Measurements from ENCODE around the gene HNRNPUL1.

The HNRNPUL1 gene

DNA sequence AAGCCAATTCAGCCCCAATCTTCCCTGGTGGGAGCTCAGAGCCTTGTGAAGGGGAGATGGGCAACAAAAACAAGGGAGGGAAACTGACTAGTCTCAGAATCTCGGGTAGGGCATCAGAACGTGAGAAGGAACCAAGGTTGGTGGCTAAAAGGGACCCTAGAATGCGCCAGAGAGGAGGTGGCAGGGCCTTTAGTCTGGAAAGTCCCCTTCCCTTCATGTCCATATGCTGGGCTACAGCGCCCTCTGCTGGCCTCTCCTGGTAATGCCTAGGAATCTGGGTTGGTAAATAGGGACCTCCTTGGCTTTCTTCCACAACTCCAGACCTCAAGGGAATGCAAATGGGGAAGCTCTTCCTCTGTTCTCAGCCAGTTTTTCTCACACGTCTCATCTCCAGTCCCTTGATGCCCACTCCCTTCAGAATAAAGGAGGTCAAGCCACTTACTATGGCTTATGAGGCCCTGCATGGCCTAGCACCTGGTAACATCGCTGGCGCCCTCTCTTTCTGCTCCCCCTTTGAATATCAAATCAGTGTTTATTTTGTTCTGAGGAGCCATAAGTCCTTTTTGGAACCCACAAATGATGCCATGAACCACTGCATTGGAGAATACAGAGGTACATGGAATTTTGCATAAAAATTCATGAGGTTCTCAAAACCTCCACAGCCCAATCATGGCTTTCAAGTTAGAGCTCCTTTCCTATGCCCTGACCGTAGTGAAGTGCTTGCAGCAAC lies 44.4 kb downstream of the HNRNPUL1 start:
- DNase-seq (ENCODE audit: low read depth in 2 of 2): peak; percentile 90 to 91

DNA sequence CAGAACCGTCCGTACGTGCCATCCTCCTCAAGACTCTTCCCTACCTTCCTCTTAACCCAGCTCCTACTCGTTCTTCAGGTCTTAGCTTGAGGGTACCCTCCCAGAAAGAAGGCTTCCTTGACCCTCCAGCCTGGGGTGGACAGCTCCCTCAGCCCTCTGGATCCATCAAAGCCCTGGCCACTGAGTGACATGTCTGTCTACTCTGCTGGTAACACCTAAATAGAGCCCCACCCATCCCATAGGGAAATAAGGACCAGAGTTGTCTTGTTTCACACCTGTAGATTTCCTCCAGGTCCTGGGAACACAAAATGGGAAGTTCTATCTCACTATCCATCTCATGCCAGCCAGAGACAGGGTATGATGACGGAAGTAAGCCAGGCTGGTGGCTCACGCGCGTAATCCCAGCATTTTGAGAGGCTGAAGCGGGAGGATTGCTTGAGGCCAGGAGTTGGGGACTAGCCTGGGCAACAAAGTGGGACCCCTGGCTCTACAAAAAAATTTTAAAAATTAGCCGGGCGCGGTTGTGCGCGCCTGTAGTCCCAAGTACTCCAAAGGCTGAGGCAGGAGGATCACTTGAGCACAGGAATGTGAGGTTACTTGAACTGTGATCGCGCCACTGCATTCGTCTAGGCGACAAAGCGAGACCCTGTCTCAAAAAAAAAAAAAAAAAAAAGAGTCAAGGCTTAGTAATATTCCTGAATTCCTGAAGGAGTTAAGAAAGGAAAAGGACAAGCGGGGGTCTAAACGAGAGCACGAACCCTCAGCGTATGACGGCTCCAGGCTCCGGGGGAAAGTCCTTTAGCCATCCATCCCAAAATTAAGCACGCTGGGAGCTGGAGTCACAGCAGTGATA lies 45.2 kb downstream of the HNRNPUL1 start:
- DNase-seq (ENCODE audit: low read depth in 2 of 2): no peak

DNA sequence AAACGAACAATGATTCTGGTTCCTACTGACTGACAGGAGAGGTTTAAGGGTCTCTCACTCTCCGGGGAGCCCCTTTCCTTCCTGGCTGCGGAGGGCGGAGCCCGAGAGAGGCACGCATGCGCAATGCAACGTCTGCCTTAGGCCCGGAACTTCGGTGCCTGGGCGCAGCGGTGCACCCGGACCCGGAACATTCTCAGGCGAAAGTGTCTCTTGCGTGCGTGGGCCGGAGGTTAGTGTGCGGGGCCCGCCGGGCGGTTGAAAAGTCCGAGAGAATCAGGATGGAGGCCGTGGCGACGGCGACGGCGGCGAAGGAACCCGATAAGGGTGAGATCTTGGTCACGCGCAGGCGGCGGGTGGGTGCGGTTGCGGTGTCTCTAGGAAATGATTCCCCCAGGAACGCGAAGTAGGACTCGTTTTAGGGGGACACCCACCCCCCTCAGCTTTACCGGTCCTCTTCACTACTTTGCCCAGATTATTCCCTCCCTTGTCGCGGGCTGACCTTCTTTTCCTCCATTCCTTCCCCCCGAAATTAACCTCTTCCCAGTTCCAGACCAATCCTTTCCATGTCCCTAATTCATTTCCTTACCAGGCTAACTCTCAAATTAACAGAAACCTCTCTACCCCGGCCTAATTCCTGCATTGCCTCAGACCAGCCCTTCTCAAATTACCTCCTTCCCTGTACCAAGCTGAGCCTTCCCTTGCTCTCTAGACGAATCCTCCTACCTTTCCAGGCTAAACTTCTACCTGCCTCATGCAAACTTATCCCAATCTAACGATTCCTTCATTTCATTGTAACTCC lies 46.1 kb downstream of the HNRNPUL1 start, which contains the start of gene CCDC97:
Gene CCDC97 (plus strand): TSS at position 140 of the 799 bp plus-strand sequence. CDS start 139 bp downstream, at position 279.
- peak; percentile 82 to 84 for DNase-seq (ENCODE audit: low read depth in 2 of 2)

DNA sequence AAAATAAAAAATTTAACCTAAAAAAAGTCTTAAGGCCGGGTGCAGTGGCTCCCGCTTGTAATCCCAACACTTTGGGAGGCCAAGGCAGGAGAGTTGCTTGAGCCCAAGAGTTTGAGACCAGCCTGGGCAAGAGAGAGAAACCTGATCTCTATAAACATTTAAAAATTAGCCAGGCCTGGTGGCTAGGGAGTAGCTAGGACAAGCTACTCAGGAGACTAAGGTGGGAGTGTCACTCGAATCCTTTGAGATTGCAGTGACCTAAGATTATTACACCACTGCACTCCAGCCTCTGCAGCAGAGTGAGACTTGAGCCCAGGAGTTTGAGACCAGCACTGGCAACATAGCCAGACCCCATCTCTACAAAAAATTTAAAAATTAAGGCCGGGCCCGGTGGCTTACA lies 46.9 kb downstream of the HNRNPUL1 start:
- DNase-seq (ENCODE audit: low read depth in 2 of 2): no peak

DNA sequence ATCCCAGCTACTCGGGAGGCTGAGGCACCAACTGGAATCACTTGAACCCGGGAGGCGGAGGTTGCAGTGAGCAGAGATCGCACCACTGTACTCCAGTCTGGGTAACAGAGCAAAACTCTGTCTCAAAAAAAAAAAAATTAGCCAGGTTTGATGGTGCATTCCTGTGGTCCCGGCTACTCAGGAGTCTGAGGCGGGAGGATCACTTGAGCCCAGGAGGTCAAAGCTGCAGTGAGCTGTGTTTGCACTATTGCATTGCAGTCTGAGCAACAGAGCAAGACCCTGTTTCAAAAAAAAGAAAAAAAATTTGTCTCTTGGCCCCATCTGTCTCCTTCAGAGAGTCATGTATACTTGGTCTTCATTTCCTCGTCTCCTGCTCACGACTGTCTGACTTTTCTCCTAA lies 47.4 kb downstream of the HNRNPUL1 start:
- DNase-seq (ENCODE audit: low read depth in 2 of 2): no peak

DNA sequence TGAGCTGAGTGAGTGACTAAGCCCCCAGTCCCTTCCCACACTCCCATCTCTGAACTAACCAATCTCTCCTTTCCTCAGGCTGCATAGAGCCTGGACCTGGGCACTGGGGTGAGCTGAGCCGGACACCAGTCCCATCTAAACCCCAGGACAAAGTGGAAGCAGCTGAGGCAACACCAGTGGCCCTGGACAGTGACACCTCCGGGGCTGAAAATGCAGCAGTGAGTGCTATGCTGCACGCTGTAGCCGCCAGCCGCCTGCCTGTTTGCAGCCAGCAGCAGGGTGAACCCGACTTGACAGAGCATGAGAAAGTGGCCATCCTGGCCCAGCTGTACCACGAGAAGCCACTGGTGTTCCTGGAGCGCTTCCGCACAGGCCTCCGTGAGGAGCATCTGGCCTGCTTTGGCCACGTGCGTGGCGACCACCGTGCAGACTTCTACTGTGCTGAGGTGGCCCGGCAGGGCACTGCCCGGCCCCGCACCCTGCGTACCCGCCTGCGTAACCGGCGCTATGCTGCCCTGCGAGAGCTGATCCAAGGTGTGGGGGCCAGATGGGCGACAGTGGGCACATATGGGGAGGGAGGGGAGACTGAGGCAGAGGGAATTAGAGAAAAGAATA lies 52.2 kb downstream of the HNRNPUL1 start:
- DNase-seq (ENCODE audit: low read depth in 2 of 2): no peak

DNA sequence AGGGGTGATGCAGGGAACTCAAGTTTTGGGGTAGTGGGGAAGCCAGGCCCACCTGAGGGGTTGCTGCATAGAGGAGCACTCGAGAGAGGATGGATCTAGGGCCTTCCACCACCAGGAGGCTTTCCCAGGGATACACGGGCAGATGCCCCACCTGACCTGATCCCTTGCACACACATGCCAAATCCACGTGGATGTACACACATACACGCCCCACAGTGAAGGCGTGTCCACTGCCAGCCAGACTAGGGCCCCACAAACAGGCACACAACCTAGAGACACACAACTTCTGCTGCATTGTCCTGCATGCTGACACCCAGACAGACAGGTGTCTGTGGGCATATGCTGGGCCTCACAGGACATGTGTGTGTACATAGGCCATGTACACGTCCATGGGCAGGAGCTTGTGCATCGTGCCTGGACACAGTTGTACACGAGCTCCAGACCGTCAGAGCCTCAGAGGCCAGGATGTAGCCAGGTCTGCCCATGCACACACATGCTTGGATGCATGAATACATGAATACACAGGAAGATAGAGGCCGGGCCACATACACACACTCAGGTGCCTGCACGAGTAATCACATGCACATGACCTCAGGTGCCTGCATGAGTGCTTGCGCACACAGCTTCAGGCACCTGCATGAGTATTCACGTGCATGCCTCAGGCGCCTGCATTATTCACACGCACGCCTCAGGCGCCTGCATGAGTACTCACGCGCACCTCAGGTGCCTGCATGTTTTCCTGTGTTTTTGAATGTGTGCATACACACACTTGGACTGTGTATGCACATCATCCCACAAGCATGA lies 54.7 kb downstream of the HNRNPUL1 start:
- no peak for DNase-seq (ENCODE audit: low read depth in 2 of 2)

DNA sequence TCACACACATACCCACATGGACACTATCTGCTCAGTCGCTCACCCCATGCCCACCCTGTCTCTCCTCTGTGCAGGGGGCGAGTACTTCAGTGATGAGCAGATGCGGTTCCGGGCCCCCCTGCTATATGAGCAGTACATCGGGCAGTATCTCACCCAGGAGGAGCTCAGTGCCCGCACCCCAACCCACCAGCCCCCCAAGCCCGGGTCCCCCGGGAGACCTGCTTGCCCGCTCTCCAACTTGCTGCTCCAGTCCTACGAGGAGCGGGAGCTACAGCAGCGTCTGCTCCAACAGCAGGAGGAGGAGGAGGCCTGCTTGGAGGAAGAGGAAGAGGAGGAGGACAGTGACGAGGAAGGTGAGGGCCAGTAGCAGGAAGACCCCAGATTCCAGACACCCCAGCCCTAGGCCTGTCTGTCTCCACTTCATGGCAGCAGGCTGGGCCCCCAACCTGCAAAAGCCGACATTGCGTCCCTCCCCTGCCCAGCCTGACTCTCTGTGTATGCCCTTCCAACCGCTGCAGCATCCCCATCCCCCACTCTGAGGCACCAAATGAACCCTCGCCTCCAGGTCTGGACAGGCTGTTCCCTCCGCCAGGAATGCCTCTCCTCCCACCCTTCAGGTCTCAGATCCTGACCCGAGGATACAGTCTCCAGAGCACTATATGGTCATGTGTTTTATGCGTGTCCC lies 55.5 kb downstream of the HNRNPUL1 start:
- DNase-seq (ENCODE audit: low read depth in 2 of 2): no peak

DNA sequence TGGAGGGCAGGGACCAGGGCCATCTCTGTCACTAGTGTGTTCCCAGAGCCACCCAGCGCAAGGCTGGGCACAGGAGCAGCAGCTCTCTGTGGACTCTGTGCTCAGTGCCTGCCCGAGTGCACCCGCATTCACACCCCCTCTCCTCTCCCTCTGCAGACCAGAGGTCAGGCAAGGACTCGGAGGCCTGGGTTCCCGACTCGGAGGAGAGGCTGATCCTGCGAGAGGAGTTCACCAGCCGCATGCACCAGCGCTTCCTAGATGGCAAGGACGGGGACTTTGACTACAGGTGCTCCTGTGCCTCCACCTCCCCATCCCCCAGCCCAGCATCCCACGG lies 56.0 kb downstream of the HNRNPUL1 start:
- no peak for DNase-seq (ENCODE audit: low read depth in 2 of 2)

DNA sequence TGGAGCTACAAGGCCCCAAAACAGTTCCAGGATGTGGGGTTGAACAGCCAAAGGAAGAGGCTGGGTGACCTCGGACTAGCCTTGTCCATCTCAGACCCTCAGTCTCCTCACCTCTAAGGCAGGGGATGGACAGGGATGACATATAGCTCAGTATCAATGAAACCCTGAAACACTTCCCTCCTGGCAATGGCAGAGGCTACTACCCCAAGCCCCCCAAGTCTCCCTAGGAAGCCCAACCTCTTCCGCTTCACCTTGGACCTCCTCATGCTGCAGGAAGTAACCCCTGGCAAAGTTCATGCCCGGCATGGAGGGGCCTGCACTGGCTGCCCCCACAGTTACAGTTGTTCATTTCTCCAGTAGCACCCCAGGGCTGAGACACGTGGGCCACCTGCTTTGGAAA lies 56.4 kb downstream of the HNRNPUL1 start:
- DNase-seq (ENCODE audit: low read depth in 2 of 2): no peak

DNA sequence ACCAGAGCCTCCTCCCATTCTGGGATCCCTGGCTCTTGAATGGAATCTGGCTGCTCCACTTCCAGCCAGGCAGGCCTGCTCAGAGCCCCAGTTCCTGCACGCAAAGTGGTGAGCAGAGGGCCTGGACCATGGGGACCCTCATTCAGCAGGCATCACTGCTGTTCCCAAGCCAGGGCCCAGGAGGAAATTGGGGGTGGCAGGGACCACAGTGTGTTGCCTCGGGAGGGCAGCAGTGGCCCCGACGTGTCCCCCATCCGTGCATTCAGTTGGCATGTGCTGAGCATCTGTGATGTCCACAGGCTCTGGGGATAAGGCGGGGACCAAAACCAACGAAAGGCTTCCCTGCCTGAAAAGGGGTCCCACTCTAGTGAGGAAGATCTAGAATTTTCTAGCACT lies 57.0 kb downstream of the HNRNPUL1 start:
- DNase-seq (ENCODE audit: low read depth in 2 of 2): no peak

DNA sequence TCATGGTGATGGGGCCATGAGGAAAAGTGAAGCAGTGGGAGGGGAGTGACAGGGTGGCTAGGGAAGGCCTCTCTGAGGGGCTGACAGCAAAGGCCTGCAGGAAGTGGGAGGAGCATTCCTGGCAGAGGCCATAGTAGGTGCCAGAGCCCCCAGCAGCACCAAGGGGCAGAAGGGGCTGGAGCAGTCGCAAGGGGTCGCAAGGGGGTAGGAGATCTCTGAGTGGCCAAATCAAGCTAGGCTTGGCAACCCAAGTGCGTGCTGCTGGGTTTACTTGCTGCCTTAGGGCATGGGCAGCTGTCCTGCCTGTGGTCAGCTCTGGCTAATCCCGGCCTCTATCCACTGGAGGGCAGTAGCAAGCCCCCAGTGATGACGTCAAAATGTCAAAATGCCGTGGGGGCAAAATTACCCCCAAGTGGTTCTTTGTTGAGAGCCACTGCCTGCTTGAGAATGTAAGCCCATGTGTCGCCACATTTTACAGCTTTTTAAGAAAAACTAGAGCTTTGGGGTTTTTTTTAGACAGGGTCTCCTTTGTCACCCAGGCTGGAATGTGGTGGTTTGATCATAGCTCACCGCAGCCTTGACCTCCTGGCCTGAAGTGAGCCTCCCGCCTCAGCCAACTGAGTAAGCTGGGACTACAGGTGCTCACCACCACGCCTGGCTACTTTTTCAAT lies 57.6 kb downstream of the HNRNPUL1 start:
- no peak for DNase-seq (ENCODE audit: low read depth in 2 of 2)

DNA sequence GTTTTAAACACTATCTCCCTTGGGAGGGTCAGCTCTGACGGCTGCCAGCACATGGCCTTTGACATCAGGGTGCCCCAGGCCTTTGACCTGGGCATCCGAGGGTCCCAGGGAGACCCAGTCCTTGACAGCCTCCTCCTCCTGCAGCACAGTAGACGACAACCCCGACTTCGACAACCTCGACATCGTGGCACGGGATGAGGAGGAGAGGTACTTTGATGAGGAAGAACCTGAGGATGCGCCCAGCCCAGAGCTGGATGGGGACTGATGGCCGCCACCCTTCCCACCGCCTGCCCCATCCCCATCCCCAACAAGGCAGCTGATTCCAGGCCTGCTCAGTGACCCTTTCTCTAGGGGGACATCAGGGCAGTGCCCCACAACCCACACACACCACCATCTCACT lies 58.3 kb downstream of the HNRNPUL1 start:
- no peak for DNase-seq (ENCODE audit: low read depth in 2 of 2)

DNA sequence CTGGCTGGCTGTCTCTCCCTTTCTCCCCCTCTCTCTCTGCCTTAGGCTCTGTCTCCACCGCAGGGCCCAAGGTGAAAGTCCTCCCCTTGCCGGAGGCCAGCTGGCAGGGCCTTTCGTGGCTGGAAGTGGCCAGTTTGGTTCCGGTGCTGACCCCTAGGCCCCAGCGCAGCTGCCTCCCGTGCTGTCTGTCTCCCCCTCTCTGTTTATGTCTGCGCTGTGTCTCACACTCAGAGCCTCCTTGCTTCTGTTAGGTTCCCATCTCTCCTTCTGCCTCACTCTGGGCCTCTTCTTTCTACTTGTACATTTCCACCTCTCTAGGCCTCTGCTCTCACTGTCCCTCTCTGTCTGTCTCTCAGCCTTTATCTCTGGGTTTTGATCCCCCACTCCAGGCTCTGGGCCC lies 58.9 kb downstream of the HNRNPUL1 start:
- DNase-seq (ENCODE audit: low read depth in 2 of 2): no peak

DNA sequence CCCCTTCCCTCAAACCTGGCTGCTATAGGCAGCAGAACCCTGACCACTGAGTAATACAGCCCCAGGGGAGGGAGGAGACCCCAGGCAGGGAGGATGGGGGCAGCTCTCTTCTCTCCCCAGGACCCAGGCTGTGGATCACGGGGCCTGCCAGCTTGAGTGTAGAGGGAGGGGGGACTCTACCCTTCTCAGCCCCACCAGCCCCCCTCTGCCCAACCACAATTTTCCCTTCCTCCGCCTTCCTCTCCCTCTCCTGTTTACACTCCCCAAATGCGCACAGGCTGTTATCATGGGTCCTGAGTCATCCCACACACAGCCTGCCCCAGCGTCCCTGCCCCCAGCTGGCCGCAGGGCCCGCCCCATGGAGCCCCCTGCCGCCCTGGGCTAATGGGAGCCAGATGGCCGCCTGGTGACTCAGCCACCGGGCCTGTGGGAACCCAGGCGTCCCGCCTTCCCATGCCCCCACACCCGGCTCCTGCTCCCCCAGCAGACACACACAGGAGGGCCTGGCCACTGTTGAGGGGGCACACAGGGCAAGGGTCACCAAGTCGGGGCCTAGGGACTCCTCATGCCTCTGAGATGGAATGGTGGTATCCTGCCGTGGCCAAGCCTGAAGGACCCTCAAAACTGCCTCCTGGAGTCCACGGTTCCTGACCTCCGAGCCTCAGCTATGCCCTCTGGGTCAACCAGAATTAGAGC lies 59.4 kb downstream of the HNRNPUL1 start:
- no peak for DNase-seq (ENCODE audit: low read depth in 2 of 2)

DNA sequence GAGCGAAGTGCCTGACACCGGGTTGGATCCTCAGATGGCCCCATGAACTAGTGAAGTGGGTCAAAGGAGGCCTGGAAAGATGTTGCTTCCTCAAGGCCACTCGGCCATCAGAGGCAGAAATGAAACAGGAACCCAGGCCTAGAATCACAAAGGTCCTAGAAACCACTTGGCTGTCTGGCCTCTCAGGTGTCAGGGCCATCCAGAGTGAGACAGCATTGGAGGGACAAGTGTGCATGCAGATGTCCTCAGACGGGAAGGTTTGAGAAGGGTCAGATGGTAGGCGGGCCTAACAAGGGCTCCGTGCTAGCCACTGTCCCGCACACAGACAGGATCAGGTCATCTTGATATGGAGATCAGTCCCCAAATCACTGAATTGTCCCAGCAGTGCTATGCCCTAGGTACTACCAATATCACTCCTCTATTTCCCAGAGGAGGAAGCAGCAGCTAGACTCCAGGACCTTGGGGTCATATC lies 60.1 kb downstream of the HNRNPUL1 start:
- no peak for DNase-seq (ENCODE audit: low read depth in 2 of 2)

DNA sequence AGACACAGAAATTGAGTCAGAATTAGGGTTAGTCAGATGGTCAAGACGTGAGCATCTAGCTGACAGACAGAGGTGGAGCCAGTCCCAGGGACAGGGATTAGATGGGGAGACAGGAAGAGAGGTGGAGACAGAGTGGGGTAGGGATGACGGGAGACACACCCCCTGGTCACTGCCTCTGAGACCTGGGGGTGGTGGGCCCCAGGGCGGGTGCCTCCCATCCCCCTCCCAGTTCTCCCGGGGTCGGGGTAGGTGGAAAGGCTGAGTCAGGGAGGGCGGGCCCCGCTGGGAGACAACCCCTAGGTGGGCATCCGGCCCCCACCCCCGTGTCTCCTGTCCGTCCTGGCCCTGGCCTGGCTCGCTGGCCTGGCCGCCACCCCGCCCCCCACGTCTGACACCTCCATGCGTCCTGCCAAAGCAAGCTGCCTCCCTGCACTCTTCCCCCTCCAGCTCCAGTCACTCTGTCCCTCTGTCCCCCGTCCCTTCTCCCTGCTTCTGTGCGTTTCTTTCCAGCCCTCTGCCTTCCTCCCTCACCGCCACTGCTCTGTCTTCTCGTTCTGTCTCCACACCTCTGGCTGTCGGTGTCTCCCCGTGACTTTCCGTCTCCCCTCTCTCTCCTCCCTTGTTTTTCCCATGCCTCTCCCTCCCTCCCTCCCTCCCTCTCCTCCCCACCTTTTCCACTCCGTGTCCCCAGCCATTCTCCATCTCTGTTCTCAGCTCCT lies 60.9 kb downstream of the HNRNPUL1 start:
- DNase-seq (ENCODE audit: low read depth in 2 of 2): no peak

DNA sequence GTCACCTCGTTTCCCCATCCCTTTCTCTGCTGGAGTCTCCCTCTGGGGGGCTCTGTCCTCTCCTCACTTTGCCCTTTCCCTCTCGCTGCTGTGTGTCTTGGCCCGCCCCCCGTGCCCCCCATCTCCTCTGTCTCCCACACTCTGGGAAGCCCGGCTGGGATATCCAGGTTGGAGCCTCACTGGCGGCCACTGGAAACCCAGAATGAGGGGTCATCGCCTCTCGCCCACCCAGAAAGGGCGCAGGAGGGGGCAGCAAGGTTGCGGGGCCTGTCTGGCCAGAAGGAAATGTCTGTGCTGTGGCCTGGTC lies 61.4 kb downstream of the HNRNPUL1 start:
- no peak for DNase-seq (ENCODE audit: low read depth in 2 of 2)
